HG02840 (cell line): ENCODE results near the gene CARD9.

Experiments used
- ATAC-seq: cut with Tn5 transposase; IDR thresholded peaks from one replicate; pipeline ENCODE4 v1.9.1; 2021; ENCODE audit warnings: mild to moderate bottlenecking, moderate library complexity, moderate number of reproducible peaks; ENCODE audit not compliant: unreplicated experiment, low FRiP score

Gene CARD9

DNA sequence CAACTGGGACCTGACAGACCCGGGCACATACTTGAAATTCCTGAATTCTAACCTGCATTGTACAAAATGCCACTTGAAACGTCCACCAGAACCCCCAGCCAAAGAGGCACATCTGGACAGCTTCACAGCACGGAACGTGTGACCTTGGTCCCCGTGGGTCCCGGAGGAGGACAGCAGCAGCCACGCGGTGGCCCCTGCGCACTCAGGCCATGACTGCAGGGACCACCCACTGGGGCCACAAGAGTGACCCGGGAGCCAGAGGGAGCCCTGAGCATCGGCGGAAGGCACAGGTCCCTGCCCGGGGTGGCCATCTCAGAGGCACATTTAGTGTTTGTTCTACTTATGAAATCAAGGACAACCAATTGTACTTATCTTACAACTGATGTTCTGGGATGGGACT, 28.6 kb upstream of the CARD9 start:
- ATAC-seq = no peak

- ATAC-seq = no peak
Measured at GRCh38 chr9:136401173-136401922, 27.9 kb upstream of the CARD9 start.

- ATAC-seq = peak; percentile 64
Measured at GRCh38 chr9:136400038-136400834, 26.8 kb upstream of the CARD9 start, which contains the start of gene SNAPC4. Gene SNAPC4 (minus strand): TSS chr9:136400170. CDS start chr9:136398428, 1,742 bp downstream.

GRCh38 chr9:136399176-136400037, 25.9 kb upstream of the CARD9 start:
- no peak for ATAC-seq

DNA sequence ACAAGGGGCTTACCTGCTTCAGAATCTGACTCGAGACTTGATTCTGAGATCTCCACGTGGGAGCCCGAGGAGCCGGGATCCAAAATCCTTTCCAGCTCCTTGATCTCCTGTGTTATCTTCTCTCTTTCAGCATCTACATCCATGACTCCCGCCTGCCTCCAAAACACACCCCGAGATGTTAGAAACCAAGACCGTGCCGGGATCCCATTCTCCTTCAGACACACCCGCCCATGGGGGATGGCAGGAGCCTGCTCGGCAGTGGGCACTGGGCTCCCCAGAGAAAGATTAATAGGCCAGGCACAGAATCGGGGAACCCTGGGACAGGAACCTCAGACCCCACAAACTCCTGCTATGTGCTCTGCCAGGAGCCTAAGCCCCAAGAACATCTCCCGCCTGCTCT, 24.8 kb upstream of the CARD9 start:
- no peak for ATAC-seq

GRCh38 chr9:136397643-136398042, 24.2 kb upstream of the CARD9 start:
- no peak for ATAC-seq

- no peak for ATAC-seq
Measured at GRCh38 chr9:136396219-136396515, 22.7 kb upstream of the CARD9 start.

DNA sequence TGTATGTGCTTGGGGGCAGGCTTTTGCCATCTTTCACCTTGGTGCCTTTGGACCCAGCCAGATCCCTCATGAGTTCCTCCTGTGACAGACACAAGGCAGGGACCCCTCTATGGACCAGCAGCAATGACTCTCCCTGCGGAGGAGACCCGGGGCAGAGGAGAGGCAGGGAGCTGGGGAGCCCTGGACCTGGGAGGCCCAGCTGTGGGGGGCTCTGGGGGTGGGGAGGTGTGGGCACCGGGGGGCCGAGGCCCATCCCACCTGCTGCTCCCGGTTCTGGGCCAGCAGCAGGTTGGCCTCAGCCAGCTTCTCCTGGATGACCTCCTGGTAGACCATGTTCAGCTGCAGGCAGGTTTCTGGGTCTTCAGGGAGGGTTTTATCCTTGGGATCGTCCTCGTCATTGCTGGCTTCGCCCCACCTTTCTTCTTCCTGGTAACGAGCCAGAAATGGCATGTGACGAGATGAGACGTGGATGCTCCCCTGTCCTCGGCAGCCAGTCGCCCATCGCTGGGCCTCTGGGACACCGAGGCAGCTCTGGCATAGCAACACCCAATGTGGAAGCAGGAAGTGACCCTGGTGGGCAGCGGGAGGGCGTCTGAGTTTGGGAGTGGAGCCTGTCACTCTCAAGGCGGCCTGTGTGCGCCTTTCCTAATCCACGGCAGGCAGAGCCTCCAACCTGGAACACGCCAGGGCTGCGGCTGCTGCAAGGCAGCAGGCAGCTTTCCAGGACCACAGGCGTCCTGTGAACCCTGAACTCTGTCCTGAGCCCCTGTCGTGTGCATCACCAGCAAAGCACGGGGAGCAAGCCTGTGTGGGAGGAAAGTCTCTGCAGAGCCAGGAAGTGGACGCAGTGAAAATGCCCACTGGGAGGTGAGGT, 22.1 kb upstream of the CARD9 start:
- no peak for ATAC-seq

DNA sequence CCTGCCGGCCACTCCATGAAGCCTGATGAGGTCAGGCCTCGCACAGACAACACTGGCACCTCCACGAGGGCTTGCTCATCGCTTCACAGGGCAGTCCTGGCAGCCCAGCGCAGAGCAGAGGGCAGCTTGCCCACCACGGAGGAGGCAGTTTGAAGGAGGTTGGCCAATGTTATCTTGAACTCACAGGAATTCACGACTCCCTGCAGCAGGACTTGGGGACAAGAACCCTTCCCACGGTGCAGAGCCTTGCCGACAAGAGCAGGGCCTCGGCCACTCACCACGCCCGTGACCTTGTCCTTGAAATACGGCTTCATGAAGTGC, 21.5 kb upstream of the CARD9 start:
- ATAC-seq = no peak

DNA sequence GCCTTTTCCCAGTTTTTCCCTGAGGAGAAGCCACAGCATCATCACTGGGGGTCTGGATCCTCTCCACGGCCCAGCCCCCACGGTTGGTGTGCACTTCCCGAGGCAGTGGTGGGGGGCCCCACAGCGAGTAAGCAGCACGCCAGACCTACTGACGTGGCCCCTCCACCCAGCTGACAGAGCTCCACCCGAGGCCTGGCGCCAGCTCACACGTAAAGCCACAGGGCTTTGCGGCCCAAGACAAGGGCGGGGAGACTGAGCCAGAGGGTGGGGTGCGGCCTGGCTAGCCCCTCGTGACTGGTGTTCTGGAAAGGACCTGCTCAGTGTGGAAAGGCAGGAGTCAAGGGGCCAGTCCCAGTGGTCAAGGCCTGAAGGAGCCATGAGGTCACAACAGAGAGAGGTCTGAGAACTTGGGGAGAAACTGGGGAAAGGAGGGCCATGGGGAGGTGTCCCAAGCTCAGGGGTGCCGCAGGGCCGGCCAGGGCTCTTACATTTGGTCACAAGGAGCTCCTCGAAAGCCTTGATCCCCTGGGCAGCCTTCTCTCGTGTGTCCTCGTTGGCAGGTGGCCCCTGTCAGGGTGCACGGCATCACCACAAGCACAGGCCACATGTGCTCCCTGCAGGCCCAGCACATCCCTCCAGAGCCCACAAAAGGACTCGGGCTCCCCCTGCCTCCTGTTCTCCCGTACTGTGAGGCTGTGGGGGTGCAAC, 21.0 kb upstream of the CARD9 start:
- ATAC-seq = no peak

DNA sequence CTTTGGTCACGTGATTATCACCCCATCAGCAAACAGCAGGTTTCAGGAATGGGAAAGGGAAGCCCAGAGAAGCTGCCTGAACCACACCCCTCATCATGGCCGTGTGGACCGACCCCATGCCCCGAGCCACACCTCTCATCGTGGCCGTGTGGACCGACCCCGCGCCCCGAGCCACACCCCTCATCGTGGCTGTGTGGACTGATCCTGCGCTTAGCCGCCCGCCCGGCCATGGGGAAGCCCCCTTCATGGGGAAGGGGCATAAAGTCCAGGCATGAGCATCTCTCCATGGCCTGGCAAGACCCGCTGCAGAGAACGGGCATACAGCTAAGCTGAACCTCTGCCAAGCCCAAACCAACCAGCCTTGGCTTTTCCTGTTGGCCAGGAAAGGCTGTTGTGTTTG, 20.1 kb upstream of the CARD9 start:
- no peak for ATAC-seq

DNA sequence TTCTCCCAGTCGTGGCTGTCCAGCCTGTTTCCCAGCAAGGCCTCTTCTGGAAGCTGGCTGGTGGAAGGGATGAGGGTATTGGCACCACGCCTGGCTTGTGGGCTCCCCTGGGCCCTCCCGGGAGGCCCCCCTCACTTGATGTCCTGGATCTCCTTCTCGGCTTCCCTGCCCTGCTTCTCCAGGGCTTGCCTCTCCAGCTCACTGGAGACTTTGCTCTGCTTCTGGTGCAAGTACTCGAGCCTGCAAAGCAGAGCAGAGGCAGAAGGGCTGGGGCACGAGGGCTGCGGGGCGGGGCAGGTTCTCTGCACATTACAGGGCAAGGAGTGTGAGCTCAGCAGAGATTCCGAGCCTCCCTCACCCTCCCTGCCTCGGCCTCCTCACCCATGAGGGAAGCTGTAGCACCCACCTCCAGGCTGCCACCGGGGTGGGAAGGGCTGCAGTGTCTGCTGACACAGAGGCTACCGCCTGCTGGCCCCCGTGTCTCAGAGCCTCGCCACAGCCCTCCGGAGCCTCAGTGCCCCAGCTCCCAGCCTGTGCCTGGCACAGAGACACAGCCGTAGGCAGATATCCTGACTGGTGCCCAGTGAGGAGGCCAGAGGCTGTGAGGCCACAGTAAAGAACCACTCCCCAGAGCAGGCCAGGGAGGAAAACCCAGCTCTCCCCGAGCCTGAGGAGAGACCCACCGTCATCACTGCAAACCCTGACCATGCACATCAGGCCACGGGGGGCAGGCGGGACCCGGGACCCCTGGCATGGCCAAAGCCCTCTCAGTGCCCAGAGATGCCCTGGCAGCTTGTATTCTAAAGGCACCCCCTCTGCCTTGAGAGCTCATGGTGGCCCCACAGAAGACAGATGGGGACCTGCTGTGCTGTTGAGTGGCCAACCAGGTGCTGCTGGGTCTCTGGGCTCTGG, 19.3 kb upstream of the CARD9 start:
- no peak for ATAC-seq

DNA sequence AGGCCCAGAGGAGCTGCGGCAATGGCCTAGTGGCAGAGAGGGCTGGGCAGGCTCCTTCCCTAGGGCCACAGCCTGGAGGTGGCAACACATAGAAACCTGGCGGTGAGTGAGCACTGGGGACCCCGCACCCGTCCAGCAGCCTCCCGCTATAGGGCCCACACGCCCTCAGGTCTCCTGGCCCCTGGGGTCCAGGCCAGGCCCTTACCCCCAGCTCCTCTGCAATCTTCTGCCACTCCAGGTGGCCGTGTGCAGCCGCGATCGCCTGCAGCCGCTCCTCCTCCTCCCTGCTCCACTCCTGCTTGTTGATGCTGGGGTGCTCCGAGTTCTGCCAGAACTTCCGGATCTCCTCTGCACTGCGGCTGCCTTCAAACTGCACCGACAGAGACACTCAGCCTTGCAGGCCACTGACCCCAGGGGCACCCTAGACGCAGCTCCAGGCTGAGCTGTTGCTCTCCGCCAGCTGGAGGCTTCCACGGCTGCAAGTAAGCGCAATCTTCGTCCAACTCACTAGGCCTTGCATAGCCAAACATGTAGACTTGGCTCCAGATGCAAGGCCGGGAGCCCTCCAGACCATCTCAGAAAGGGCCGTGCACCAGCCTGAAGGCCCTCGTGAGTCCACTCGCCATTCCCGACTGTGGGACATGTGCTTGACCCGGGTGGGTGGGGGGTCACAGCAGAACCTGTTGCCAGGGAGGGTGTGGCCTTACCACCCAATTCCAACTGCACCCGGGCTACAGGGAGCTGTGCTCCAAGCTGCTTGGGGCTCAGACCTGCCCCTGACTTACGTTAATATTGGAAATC, 18.5 kb upstream of the CARD9 start:
- no peak for ATAC-seq

- no peak for ATAC-seq
Measured at GRCh38 chr9:136389396-136389795, 15.9 kb upstream of the CARD9 start.

- no peak for ATAC-seq
Measured at GRCh38 chr9:136387217-136387616, 13.7 kb upstream of the CARD9 start.

- no peak for ATAC-seq
Measured at GRCh38 chr9:136386018-136386417, 12.5 kb upstream of the CARD9 start.

- ATAC-seq = no peak
Measured at GRCh38 chr9:136385015-136385414, 11.5 kb upstream of the CARD9 start.

- no peak for ATAC-seq
Measured at GRCh38 chr9:136383436-136383835, 10.0 kb upstream of the CARD9 start.
